ENCODE data around the gene EIF4A3. TPM values are rescaled to one million over a fixed set of nuclear protein-coding genes. Genes with fewer than 3 reads are reported as not detected.

EIF4A3 gene
- total RNA-seq: 31.3 TPM
- long read RNA-seq, transcript EIF4A3-201 (12 exons, 1,734 nt): major isoform, 26 of 26 reads
- long read RNA-seq, partial matches to known transcripts: 0 of 26 reads
- long read RNA-seq, other reads (novel, unspliced or antisense): 0 of 26 reads

GRCh38 chr17:80147035-80147822 lies at the start of gene EIF4A3:
EIF4A3 (minus strand) TSS chr17:80147128; CDS start chr17:80146961, 167 bp downstream.
- DNase-seq (ENCODE audit: missing footprints) (peak; percentile 99), ATAC-seq (peak; percentile 99)
- intact Hi-C loops (cut with DNase I): loop anchor here (2.0 to 5.0 kb wide), 3 partner anchors 44 to 110 kb away; partner anchors contain the start of genes SGSH and SLC26A11

GRCh38 chr17:80196652-80197051 lies 49.7 kb upstream of the EIF4A3 start:
- DNase-seq (ENCODE audit: missing footprints) (no peak), ATAC-seq (no peak)
- intact Hi-C loops (cut with DNase I): no loop called here

- DNase-seq (ENCODE audit: missing footprints): no peak
- no peak for ATAC-seq
- intact Hi-C loops (cut with DNase I): no loop called here
Measured at GRCh38 chr17:80195671-80196529, 49.0 kb upstream of the EIF4A3 start.

- ATAC-seq: no peak
- DNase-seq (ENCODE audit: missing footprints): no peak
- intact Hi-C loops (cut with DNase I): no loop called here
Measured at GRCh38 chr17:80195141-80195540, 48.2 kb upstream of the EIF4A3 start.

GRCh38 chr17:80191865-80192661 lies 45.1 kb upstream of the EIF4A3 start:
- peak; percentile 31 for DNase-seq (ENCODE audit: missing footprints)
- no peak for ATAC-seq
- intact Hi-C loops (cut with DNase I): no loop called here

GRCh38 chr17:80191192-80191591 lies 44.3 kb upstream of the EIF4A3 start:
- DNase-seq (ENCODE audit: missing footprints) (no peak), ATAC-seq (no peak)
- intact Hi-C loops (cut with DNase I): no loop called here

GRCh38 chr17:80190716-80191115 lies 43.8 kb upstream of the EIF4A3 start:
- ATAC-seq (no peak), DNase-seq (ENCODE audit: missing footprints) (no peak)
- intact Hi-C loops (cut with DNase I): no loop called here

GRCh38 chr17:80189611-80190010 lies 42.7 kb upstream of the EIF4A3 start:
- no peak for DNase-seq (ENCODE audit: missing footprints)
- no peak for ATAC-seq
- intact Hi-C loops (cut with DNase I): no loop called here

- intact Hi-C loops (cut with DNase I): no loop called here
- DNase-seq (ENCODE audit: missing footprints): peak; percentile 79
- ATAC-seq: peak; percentile 75
Measured at GRCh38 chr17:80187515-80187941, 40.6 kb upstream of the EIF4A3 start.

- intact Hi-C loops (cut with DNase I): no loop called here
- DNase-seq (ENCODE audit: missing footprints) (no peak), ATAC-seq (no peak)
Measured at GRCh38 chr17:80187090-80187489, 40.2 kb upstream of the EIF4A3 start.

GRCh38 chr17:80185968-80186367 lies 39.0 kb upstream of the EIF4A3 start:
- no peak for ATAC-seq
- intact Hi-C loops (cut with DNase I): no loop called here
- DNase-seq (ENCODE audit: missing footprints): no peak

- intact Hi-C loops (cut with DNase I): no loop called here
- ATAC-seq (no peak), DNase-seq (ENCODE audit: missing footprints) (no peak)
Measured at GRCh38 chr17:80184423-80184714, 37.4 kb upstream of the EIF4A3 start.

GRCh38 chr17:80183581-80184422 lies 36.9 kb upstream of the EIF4A3 start:
- DNase-seq (ENCODE audit: missing footprints) (no peak), ATAC-seq (no peak)
- intact Hi-C loops (cut with DNase I): no loop called here

GRCh38 chr17:80182845-80183223 lies 35.9 kb upstream of the EIF4A3 start:
- no peak for DNase-seq (ENCODE audit: missing footprints)
- intact Hi-C loops (cut with DNase I): no loop called here
- ATAC-seq: no peak

GRCh38 chr17:80182118-80182844 lies 35.4 kb upstream of the EIF4A3 start:
- ATAC-seq (no peak), DNase-seq (ENCODE audit: missing footprints) (no peak)
- intact Hi-C loops (cut with DNase I): no loop called here

- no peak for DNase-seq (ENCODE audit: missing footprints)
- no peak for ATAC-seq
- intact Hi-C loops (cut with DNase I): no loop called here
Measured at GRCh38 chr17:80181431-80181830, 34.5 kb upstream of the EIF4A3 start.

GRCh38 chr17:80180192-80180591 lies 33.3 kb upstream of the EIF4A3 start:
- DNase-seq (ENCODE audit: missing footprints) (no peak), ATAC-seq (no peak)
- intact Hi-C loops (cut with DNase I): no loop called here

All from Right ventricle myocardium inferior (tissue), 1 donor.